ENCODE measurements around the gene DRG1.
"Not testable (repeated sequence)": the region's sequence is repeated elsewhere in the genome, so short reads cannot be mapped to it uniquely, and the experiment has no call there.

The DRG1 gene

GRCh38 chr22:31399211-31400022 is at the start of gene DRG1:
TSS of gene DRG1 (plus strand) at chr22:31399604. CDS start at chr22:31399684, 80 bp downstream.
- peak; percentile 96 for DNase-seq

GRCh38 chr22:31349960-31350359 is 49.4 kb upstream of the DRG1 start:
- DNase-seq = no peak

GRCh38 chr22:31350410-31350863 is 49.0 kb upstream of the DRG1 start:
- no peak for DNase-seq

- no peak for DNase-seq
Measured at GRCh38 chr22:31354515-31354914, 44.9 kb upstream of the DRG1 start.

GRCh38 chr22:31360029-31360428 is 39.4 kb upstream of the DRG1 start:
- DNase-seq = no peak

- DNase-seq = no peak
Measured at GRCh38 chr22:31361743-31362142, 37.7 kb upstream of the DRG1 start.

GRCh38 chr22:31363885-31364465 is 35.4 kb upstream of the DRG1 start:
- no peak for DNase-seq

GRCh38 chr22:31367426-31367825 is 32.0 kb upstream of the DRG1 start:
- no peak for DNase-seq

GRCh38 chr22:31377612-31378011 is 21.8 kb upstream of the DRG1 start:
- DNase-seq = no peak

GRCh38 chr22:31378123-31378522 is 21.3 kb upstream of the DRG1 start:
- no peak for DNase-seq

- not testable (repeated sequence) for DNase-seq
Measured at GRCh38 chr22:31378651-31379050, 20.8 kb upstream of the DRG1 start.

- peak; percentile 6 for DNase-seq
Measured at GRCh38 chr22:31393893-31394292, 5.5 kb upstream of the DRG1 start.

- DNase-seq = no peak
Measured at GRCh38 chr22:31394326-31394725, 5.1 kb upstream of the DRG1 start.

GRCh38 chr22:31398231-31398630 is 1.2 kb upstream of the DRG1 start:
- no peak for DNase-seq

GRCh38 chr22:31400023-31400397 is 606 bp downstream of the DRG1 start:
- DNase-seq = no peak

GRCh38 chr22:31402350-31402749 is 2.9 kb downstream of the DRG1 start:
- DNase-seq = not testable (repeated sequence)

GRCh38 chr22:31425331-31426050 is 26.1 kb downstream of the DRG1 start:
- DNase-seq = no peak

- no peak for DNase-seq
Measured at GRCh38 chr22:31431950-31432349, 32.5 kb downstream of the DRG1 start.

GRCh38 chr22:31436132-31436531 is 36.7 kb downstream of the DRG1 start:
- DNase-seq = no peak

- no peak for DNase-seq
Measured at GRCh38 chr22:31439808-31440207, 40.4 kb downstream of the DRG1 start.

GRCh38 chr22:31440681-31441080 is 41.3 kb downstream of the DRG1 start:
- DNase-seq = no peak

- DNase-seq = no peak
Measured at GRCh38 chr22:31441652-31442051, 42.2 kb downstream of the DRG1 start.

GRCh38 chr22:31442768-31443489 is 43.5 kb downstream of the DRG1 start:
- DNase-seq = no peak
